ENCODE measurements around the gene AFAP1. TPM values are rescaled to one million over a fixed set of nuclear protein-coding genes. Genes with fewer than 3 reads are reported as not detected.
A peak's percentile ranks its signal among the peaks of the same experiment; 100 is the strongest.

AFAP1 gene
- total and polyA plus RNA-seq, 2 of the 8 experiments (the other 6 are each of a cell fraction or from before 2014, with no cell fraction given): 3.6 to 18.2 TPM

DNA sequence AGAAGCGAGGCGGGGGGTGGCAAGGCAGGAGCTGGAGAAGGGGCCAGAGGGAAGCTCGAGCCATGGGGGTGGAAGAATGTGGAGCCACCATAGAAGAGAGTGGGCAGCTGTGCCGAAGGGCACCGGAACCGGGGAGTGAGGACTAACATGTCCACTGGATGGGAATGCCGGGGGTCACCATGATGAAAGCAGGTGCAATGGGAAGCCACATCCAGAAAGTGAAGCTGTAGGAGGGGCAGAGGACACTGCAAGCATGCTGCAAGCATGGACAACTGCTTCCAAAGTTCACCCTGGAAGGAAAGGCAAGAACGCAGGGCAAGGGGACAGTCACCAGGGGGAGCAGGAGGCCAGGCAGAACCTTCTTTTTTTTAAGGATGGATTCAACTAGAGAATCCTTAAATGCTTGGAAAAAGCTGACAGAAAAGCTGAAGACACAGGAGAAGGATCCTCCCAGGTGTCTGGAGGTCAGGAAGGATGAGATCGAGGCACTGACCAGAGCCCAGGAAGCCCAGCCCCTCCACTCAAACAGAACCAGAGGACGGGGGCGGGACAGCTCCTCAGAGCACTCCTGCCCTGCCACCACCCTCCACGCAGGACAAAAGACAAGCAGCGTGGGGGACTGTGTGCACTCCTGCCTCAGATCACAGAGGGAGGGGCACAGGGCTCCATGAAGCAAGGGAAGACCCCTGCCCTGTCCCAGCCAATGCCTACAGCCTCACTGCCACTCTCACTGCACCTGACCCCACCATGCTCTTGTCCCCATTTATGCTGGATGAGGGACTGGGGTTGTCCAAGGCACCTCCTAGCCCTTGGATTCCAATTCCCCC lies 169.2 kb downstream of the AFAP1 start:
- no peak overlapping the region for H2BK12ac ChIP-seq (ENCODE audit: low read depth, low read length)
- H3K79me2 ChIP-seq (ENCODE audit: control insufficient read depth in 1 of 2, insufficient read depth in 2 of 2, low read length in 2 of 2): no peaks in the 10 kb centered on the region
- peaks cover 0 to 11% (median 4%) of the 10 kb centered on the region in 4 experiments; a peak in 3 of 8 replicates for H3K36me3 ChIP-seq (ENCODE audit: control insufficient read depth in 2 of 4, insufficient read depth in 4 of 4, low read length in 3 of 4)
- H3K9ac ChIP-seq (replicated peaks in 1 of 4; ENCODE audit: extremely low read depth in 1 of 4, low read depth in 3 of 4, low read length in 3 of 4): no peak overlapping the region; a peak in 1 of 7 replicates
- no peak overlapping the region for H4K91ac ChIP-seq (replicated peaks; ENCODE audit: insufficient read length, low read length)
- no peak overlapping the region for H3K23ac ChIP-seq (ENCODE audit: insufficient read length)
- CTCF ChIA-PET (ENCODE audit: partially characterized antibody): interaction anchor here (0.9 to 3.4 kb wide), 25 partner anchors 9 to 400 kb away, joined by 3 to 32 read pairs (median 4); no protein-coding TSS in a partner anchor
- H3K79me1 ChIP-seq (ENCODE audit: low read depth, low read length): no peaks in the 10 kb centered on the region; the same call in none of the 2 replicates
- H3K4ac ChIP-seq (replicated peaks; ENCODE audit: insufficient read length, low read depth, low read length): peak overlapping the region; percentile 80
- no peak overlapping the region for H2AK5ac ChIP-seq (ENCODE audit: low read depth, low read length)
- H4K8ac ChIP-seq (ENCODE audit: extremely low read depth, insufficient read depth, low read length): no peak overlapping the region
- peaks cover 0 to 5% (median 1%) of the 10 kb centered on the region in 4 experiments; a peak in 4 of 7 replicates for H3K4me1 ChIP-seq (replicated peaks in 1 of 4; ENCODE audit: control insufficient read depth in 3 of 4, insufficient read depth in 4 of 4, low read length in 3 of 4)
- FAIRE-seq (no peak), DNase-seq (ENCODE audit: low read depth in 1 of 2, low spot score in 2 of 2) (peak in 1 of 2 experiments; percentile 60)
- H2BK120ac ChIP-seq (replicated peaks; ENCODE audit: low read depth, low read length): no peak overlapping the region
- peaks cover 0 to 2% of the 10 kb centered on the region in 2 experiments for H4K20me1 ChIP-seq (replicated peaks in 1 of 2; ENCODE audit: control insufficient read depth in 1 of 2, insufficient read depth in 2 of 2, low read length in 2 of 2)
- H3K14ac ChIP-seq (ENCODE audit: insufficient read length): no peak overlapping the region
- no peaks in the 10 kb centered on the region for H3K9me3 ChIP-seq (ENCODE audit: insufficient read depth in 2 of 2, low read depth in 1 of 2, low read length in 1 of 2)
- H2BK20ac ChIP-seq (ENCODE audit: low read length): no peak overlapping the region
- H3K23me2 ChIP-seq (ENCODE audit: low read depth, low read length): no peaks in the 10 kb centered on the region
- no peak overlapping the region for H2BK15ac ChIP-seq (ENCODE audit: low read length)
- no peak overlapping the region for H3K4me2 ChIP-seq (ENCODE audit: insufficient read depth in 1 of 2, low read depth in 2 of 2, low read length in 2 of 2)
- WGBS, 2 experiments (ENCODE audit: extremely low coverage in 1 of 2, insufficient coverage in 1 of 2, insufficient read length in 1 of 2, insufficient replicate concordance in 2 of 2, low coverage in 1 of 2, low lambda C conversion rate in 2 of 2, missing lambda C conversion rate in 1 of 2): 89% methylated on average over 13 of the region's 13 CpGs; no CpG with 5 or more reads in 1 of the 2 experiments
- no peak overlapping the region for H3K4me3 ChIP-seq (ENCODE audit: extremely low read depth in 1 of 4, insufficient read depth in 2 of 4, low read depth in 3 of 4, low read length in 4 of 4)
- no peak overlapping the region for H3K18ac ChIP-seq (ENCODE audit: extremely low read depth, low read length)
- H3K27ac ChIP-seq (ENCODE audit: low read depth, low read length): no peak overlapping the region
- H4K5ac ChIP-seq (ENCODE audit: insufficient read length, low read depth, low read length): no peak overlapping the region
- no peak overlapping the region for H2BK5ac ChIP-seq (ENCODE audit: low read depth, low read length)
- H3K27me3 ChIP-seq (replicated peaks in 1 of 4; ENCODE audit: control insufficient read depth in 3 of 4, extremely low read depth in 1 of 4, insufficient read depth in 3 of 4, low read length in 3 of 4): no peaks in the 10 kb centered on the region
- POLR2A ChIA-PET (ENCODE audit: partially characterized antibody): no interaction called here
- H3K56ac ChIP-seq (replicated peaks; ENCODE audit: insufficient read length, low read depth, low read length): no peak overlapping the region
- H2AFZ ChIP-seq (ENCODE audit: low read length): no peak overlapping the region
- TF ChIP-seq, protein P1, sequence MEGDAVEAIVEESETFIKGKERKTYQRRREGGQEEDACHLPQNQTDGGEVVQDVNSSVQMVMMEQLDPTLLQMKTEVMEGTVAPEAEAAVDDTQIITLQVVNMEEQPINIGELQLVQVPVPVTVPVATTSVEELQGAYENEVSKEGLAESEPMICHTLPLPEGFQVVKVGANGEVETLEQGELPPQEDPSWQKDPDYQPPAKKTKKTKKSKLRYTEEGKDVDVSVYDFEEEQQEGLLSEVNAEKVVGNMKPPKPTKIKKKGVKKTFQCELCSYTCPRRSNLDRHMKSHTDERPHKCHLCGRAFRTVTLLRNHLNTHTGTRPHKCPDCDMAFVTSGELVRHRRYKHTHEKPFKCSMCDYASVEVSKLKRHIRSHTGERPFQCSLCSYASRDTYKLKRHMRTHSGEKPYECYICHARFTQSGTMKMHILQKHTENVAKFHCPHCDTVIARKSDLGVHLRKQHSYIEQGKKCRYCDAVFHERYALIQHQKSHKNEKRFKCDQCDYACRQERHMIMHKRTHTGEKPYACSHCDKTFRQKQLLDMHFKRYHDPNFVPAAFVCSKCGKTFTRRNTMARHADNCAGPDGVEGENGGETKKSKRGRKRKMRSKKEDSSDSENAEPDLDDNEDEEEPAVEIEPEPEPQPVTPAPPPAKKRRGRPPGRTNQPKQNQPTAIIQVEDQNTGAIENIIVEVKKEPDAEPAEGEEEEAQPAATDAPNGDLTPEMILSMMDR (IDR thresholded peaks at IDR 0.05; ENCODE audit: control extremely low read depth in 1 of 3, insufficient read depth in 1 of 3, low read depth in 1 of 3, low read length in 3 of 3): peak in 2 of 3 experiments; percentile 71 to 81; a peak in 3 of 4 replicates
- TF ChIP-seq SIRT6 (IDR thresholded peaks at IDR 0.05; ENCODE audit: low read length) (no peak), CBX8 (IDR thresholded peaks at IDR 0.05; ENCODE audit: borderline replicate concordance, low read depth, low read length) (no peak), RAD21 (IDR thresholded peaks at IDR 0.05 in 1 of 2, conservative IDR thresholded peaks at IDR 0.05 in 1 of 2; ENCODE audit: low read depth in 2 of 2, low read length in 2 of 2) (peak; percentile 62 to 65), KDM4A (IDR thresholded peaks at IDR 0.05; ENCODE audit: low read depth, low read length, severe bottlenecking) (no peak), CTBP2 (IDR thresholded peaks at IDR 0.05; ENCODE audit: borderline replicate concordance, insufficient read depth, insufficient read length, low read length) (no peak)

Data from H1 (cell line).